GM10248 (cell line): ENCODE results near the gene LYZL1.

Experiments
- CTCF ChIA-PET: fragments of 300-600 bp; sonication (Branson Sonifier 250); formaldehyde crosslinking; extraction: SDS; loops from one replicate; lab custom pipeline; 2021; ENCODE audit warnings: antibody characterized with exemption; lab: Yijun Ruan, JAX
- POLR2A ChIA-PET: fragments of 350-650 bp; sonication (Branson Sonifier 250); formaldehyde crosslinking; extraction: SDS; loops from one replicate; lab custom pipeline; 2020; ENCODE audit warnings: antibody characterized with exemption; lab: Yijun Ruan, JAX
- DNase-seq: peaks from one replicate; pipeline ENCODE4 v3.0.0; 2012; ENCODE audit errors: extremely low spot score
- CTCF ChIP-seq: IDR thresholded peaks from 2 replicates; pipeline ENCODE4 v1.5.1; 2012; ENCODE audit warnings: mild to moderate bottlenecking, low read depth; ENCODE audit errors: extremely low read depth, missing control alignments, control extremely low read depth

LYZL1 gene

GRCh38 chr10:29245476-29245875 is 43.4 kb upstream of the LYZL1 start:
- DNase-seq = no peak
- ChIA-PET CTCF (no interaction called here), POLR2A (no interaction called here)
- TF ChIP-seq CTCF = no peak

GRCh38 chr10:29246449-29246848 is 42.4 kb upstream of the LYZL1 start:
- CTCF ChIA-PET = no interaction called here
- no peak for TF ChIP-seq CTCF
- POLR2A ChIA-PET = no interaction called here
- DNase-seq = no peak

- no peak for DNase-seq
- ChIA-PET POLR2A (no interaction called here), CTCF (interaction anchor here (1.0 to 2.6 kb wide), 3 partner anchors 9 to 56 kb away, joined by 3 to 8 read pairs (median 5); no protein-coding TSS in a partner anchor)
- TF ChIP-seq CTCF = no peak
These were observed 40.7 kb upstream of the LYZL1 start for GRCh38 chr10:29248158-29248557.

GRCh38 chr10:29249018-29249417 is 39.9 kb upstream of the LYZL1 start:
- ChIA-PET POLR2A (no interaction called here), CTCF (interaction anchor here (1.4 to 2.6 kb wide), 3 partner anchors 9 to 55 kb away, joined by 4 to 8 read pairs (median 5); no protein-coding TSS in a partner anchor)
- no peak for DNase-seq
- TF ChIP-seq CTCF = no peak

GRCh38 chr10:29250066-29250465 is 38.8 kb upstream of the LYZL1 start:
- TF ChIP-seq CTCF = no peak
- POLR2A ChIA-PET = no interaction called here
- CTCF ChIA-PET = interaction anchor here (1.5 to 2.6 kb wide), 2 partner anchors 14 to 54 kb away, joined by 4 to 8 read pairs; no protein-coding TSS in a partner anchor
- DNase-seq = no peak

GRCh38 chr10:29252811-29253689 is 35.8 kb upstream of the LYZL1 start:
- DNase-seq = no peak
- no peak for TF ChIP-seq CTCF
- POLR2A ChIA-PET = no interaction called here
- CTCF ChIA-PET = interaction anchor here (0.7 to 5.5 kb wide), 4 partner anchors 8 to 20 kb away, joined by 3 to 18 read pairs (median 6); no protein-coding TSS in a partner anchor
